ENCODE results near the gene CYS1. TPM values are rescaled to one million over a fixed set of nuclear protein-coding genes. Genes with fewer than 3 reads are reported as not detected.

CYS1 gene
- total RNA-seq, 1 experiment from 2014 or later = 1.2 TPM

DNA sequence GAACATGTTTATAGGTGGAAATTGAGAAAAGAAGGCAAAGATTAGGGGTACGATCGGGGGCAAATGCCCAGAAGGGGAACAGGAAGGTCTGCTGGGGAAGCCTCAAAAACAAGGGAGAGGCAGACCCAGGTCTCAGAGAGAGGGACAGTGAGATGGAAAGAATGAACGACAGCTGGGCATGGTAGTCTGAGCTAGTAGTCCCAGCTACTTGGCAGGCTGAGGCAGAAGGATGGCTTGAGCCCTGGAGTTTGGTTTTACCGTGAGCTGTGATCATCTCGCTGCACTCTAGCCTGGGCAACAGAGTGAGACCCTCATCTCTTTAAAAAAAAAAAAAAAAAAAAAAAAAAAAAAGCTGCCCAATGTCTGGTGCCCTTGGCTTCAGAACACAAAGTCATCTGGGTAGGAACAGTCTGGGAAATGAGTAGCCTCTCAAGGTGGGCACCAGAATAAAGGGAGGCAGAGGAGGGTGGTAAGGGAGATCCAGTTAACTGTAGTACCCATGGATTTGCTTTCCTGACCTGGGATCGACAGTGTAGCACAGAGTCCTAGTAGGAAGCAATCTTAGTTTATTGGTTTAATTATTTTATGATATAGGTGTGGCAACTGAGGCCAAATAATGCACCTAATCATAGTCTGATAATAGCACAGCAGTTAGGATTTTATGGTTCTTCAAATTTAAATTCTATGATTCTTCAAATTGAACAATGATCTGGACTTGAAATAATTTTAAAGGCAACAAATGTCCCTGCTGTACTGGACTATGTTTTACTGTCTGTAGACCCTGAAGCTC lies 45.8 kb upstream of the CYS1 start:
- CTCF ChIA-PET = interaction anchor here (1.1 to 3.2 kb wide), 5 partner anchors 14 to 308 kb away, joined by 4 to 47 read pairs (median 29); no protein-coding TSS in a partner anchor
- Mint-ChIP-seq H3K27ac (peak overlapping the region; percentile 71), H3K36me3 (peaks cover 72% of the 10 kb centered on the region), H3K4me1 (peaks cover 40% of the 10 kb centered on the region), H3K4me3 (peak overlapping the region; percentile 8; the same call in 1 of the 2 replicates), H3K27me3 (ENCODE audit: low read depth) (no peaks in the 10 kb centered on the region), H3K9me3 (no peaks in the 10 kb centered on the region)
- POLR2A ChIA-PET = no interaction called here
- TF ChIP-seq ZNF138 (CRISPR knock-in tag; conservative IDR thresholded peaks at IDR 0.05) (no peak), SOX15 (CRISPR knock-in tag; IDR thresholded peaks at IDR 0.05) (no peak), ZNF423 (CRISPR knock-in tag; IDR thresholded peaks at IDR 0.05) (no peak)
- TF ChIP-seq, protein P1, sequence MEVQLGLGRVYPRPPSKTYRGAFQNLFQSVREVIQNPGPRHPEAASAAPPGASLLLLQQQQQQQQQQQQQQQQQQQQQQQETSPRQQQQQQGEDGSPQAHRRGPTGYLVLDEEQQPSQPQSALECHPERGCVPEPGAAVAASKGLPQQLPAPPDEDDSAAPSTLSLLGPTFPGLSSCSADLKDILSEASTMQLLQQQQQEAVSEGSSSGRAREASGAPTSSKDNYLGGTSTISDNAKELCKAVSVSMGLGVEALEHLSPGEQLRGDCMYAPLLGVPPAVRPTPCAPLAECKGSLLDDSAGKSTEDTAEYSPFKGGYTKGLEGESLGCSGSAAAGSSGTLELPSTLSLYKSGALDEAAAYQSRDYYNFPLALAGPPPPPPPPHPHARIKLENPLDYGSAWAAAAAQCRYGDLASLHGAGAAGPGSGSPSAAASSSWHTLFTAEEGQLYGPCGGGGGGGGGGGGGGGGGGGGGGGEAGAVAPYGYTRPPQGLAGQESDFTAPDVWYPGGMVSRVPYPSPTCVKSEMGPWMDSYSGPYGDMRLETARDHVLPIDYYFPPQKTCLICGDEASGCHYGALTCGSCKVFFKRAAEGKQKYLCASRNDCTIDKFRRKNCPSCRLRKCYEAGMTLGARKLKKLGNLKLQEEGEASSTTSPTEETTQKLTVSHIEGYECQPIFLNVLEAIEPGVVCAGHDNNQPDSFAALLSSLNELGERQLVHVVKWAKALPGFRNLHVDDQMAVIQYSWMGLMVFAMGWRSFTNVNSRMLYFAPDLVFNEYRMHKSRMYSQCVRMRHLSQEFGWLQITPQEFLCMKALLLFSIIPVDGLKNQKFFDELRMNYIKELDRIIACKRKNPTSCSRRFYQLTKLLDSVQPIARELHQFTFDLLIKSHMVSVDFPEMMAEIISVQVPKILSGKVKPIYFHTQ (CRISPR knock-in tag; IDR thresholded peaks at IDR 0.05) = no peak
- TF ChIP-seq, protein P2, sequence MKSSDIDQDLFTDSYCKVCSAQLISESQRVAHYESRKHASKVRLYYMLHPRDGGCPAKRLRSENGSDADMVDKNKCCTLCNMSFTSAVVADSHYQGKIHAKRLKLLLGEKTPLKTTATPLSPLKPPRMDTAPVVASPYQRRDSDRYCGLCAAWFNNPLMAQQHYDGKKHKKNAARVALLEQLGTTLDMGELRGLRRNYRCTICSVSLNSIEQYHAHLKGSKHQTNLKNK (CRISPR knock-in tag; IDR thresholded peaks at IDR 0.05) = no peak
- ATAC-seq = no peak
- no peak for DNase-seq (ENCODE audit: low spot score)

DNA sequence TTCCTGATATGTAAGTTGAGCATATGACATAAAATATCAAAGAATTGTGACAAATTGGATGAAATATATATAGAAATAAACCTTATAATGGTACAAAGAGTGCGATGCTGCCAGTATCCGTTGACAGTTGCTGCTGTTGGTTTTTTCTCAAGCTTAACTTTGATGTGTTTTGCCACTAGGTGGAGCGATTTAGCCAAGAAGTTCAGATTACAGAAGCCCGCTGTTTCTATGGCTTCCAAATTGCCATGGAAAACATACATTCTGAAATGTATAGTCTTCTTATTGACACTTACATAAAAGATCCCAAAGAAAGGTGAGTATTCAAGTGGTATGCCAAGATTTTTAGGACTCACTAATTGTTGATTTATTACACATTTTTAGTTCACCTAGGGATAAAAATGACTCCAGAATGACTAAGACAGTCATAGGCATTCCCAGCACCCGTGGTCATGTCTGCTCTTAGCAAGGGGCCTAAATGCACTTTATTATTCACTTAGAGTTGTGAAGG lies 44.4 kb upstream of the CYS1 start:
- CTCF ChIA-PET = interaction anchor here (0.5 to 3.2 kb wide), 25 partner anchors 8 to 322 kb away, joined by 3 to 47 read pairs (median 4); partner anchors contain the start of genes CYS1 and HPCAL1
- H3K9me3 Mint-ChIP-seq = no peaks in the 10 kb centered on the region
- POLR2A ChIA-PET = interaction anchor here (0.8 kb wide), 1 partner anchor 310 kb away, joined by 3 read pairs; no protein-coding TSS in a partner anchor
- no peak overlapping the region for H3K27ac Mint-ChIP-seq
- no peak for DNase-seq (ENCODE audit: low spot score)
- peaks cover 36% of the 10 kb centered on the region for H3K4me1 Mint-ChIP-seq
- H3K36me3 Mint-ChIP-seq = peaks cover 61% of the 10 kb centered on the region
- TF ChIP-seq, protein P3, sequence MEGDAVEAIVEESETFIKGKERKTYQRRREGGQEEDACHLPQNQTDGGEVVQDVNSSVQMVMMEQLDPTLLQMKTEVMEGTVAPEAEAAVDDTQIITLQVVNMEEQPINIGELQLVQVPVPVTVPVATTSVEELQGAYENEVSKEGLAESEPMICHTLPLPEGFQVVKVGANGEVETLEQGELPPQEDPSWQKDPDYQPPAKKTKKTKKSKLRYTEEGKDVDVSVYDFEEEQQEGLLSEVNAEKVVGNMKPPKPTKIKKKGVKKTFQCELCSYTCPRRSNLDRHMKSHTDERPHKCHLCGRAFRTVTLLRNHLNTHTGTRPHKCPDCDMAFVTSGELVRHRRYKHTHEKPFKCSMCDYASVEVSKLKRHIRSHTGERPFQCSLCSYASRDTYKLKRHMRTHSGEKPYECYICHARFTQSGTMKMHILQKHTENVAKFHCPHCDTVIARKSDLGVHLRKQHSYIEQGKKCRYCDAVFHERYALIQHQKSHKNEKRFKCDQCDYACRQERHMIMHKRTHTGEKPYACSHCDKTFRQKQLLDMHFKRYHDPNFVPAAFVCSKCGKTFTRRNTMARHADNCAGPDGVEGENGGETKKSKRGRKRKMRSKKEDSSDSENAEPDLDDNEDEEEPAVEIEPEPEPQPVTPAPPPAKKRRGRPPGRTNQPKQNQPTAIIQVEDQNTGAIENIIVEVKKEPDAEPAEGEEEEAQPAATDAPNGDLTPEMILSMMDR (IDR thresholded peaks at IDR 0.05) = peak; percentile 40
- TF ChIP-seq, protein P4, sequence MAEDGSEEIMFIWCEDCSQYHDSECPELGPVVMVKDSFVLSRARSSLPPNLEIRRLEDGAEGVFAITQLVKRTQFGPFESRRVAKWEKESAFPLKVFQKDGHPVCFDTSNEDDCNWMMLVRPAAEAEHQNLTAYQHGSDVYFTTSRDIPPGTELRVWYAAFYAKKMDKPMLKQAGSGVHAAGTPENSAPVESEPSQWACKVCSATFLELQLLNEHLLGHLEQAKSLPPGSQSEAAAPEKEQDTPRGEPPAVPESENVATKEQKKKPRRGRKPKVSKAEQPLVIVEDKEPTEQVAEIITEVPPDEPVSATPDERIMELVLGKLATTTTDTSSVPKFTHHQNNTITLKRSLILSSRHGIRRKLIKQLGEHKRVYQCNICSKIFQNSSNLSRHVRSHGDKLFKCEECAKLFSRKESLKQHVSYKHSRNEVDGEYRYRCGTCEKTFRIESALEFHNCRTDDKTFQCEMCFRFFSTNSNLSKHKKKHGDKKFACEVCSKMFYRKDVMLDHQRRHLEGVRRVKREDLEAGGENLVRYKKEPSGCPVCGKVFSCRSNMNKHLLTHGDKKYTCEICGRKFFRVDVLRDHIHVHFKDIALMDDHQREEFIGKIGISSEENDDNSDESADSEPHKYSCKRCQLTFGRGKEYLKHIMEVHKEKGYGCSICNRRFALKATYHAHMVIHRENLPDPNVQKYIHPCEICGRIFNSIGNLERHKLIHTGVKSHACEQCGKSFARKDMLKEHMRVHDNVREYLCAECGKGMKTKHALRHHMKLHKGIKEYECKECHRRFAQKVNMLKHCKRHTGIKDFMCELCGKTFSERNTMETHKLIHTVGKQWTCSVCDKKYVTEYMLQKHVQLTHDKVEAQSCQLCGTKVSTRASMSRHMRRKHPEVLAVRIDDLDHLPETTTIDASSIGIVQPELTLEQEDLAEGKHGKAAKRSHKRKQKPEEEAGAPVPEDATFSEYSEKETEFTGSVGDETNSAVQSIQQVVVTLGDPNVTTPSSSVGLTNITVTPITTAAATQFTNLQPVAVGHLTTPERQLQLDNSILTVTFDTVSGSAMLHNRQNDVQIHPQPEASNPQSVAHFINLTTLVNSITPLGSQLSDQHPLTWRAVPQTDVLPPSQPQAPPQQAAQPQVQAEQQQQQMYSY (CRISPR knock-in tag; IDR thresholded peaks at IDR 0.05) = no peak
- H3K27me3 Mint-ChIP-seq (ENCODE audit: low read depth) = no peaks in the 10 kb centered on the region
- ATAC-seq = no peak
- H3K4me3 Mint-ChIP-seq = peak overlapping the region; percentile 91

DNA sequence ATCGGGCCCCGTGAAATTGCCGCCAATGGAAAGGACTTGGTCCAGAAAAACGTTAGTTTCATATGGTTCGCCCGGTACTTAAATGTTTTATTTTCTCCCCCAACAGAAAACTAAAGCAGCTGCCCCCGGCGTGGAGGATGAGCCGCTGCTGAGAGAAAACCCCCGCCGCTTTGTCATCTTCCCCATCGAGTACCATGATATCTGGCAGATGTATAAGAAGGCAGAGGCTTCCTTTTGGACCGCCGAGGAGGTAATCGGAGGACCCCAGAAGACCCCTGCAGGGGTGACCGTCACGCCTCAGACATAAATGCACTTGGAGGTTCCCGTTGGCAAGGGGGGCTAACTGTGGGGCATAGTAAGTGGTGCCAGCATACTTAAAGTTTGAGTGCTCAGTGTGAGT lies 43.1 kb upstream of the CYS1 start:
- H3K27ac Mint-ChIP-seq = peak overlapping the region; percentile 17; the same call in 1 of the 2 replicates
- H3K36me3 Mint-ChIP-seq = peaks cover 48% of the 10 kb centered on the region
- H3K9me3 Mint-ChIP-seq = no peaks in the 10 kb centered on the region
- H3K27me3 Mint-ChIP-seq (ENCODE audit: low read depth) = no peaks in the 10 kb centered on the region; the same call in 1 of the 2 replicates
- peaks cover 36% of the 10 kb centered on the region for H3K4me1 Mint-ChIP-seq
- POLR2A ChIA-PET = interaction anchor here (0.6 kb wide), 1 partner anchor 295 kb away, joined by 4 read pairs; no protein-coding TSS in a partner anchor
- ATAC-seq (no peak), DNase-seq (ENCODE audit: low spot score) (no peak)
- H3K4me3 Mint-ChIP-seq = peak overlapping the region; percentile 91
- CTCF ChIA-PET = interaction anchor here (1.7 to 3.2 kb wide), 6 partner anchors 10 to 324 kb away, joined by 6 to 47 read pairs (median 20); partner anchors contain the start of gene HPCAL1
- no peak for TF ChIP-seq ZNF263 (CRISPR knock-in tag; IDR thresholded peaks at IDR 0.05; ENCODE audit: low read depth)
- TF ChIP-seq, protein P3 (IDR thresholded peaks at IDR 0.05) = no peak
- TF ChIP-seq, protein P5, sequence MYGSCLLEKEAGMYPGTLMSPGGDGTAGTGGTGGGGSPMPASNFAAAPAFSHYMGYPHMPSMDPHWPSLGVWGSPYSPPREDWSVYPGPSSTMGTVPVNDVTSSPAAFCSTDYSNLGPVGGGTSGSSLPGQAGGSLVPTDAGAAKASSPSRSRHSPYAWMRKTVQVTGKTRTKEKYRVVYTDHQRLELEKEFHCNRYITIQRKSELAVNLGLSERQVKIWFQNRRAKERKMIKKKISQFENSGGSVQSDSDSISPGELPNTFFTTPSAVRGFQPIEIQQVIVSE (CRISPR knock-in tag; IDR thresholded peaks at IDR 0.05; ENCODE audit: borderline replicate concordance) = no peak
- TF ChIP-seq ZNF121 (CRISPR knock-in tag; IDR thresholded peaks at IDR 0.05) = no peak
- no peak for TF ChIP-seq GRHL2 (CRISPR knock-in tag; IDR thresholded peaks at IDR 0.05; ENCODE audit: insufficient replicate concordance, severe bottlenecking)
- no peak for TF ChIP-seq TP53 (CRISPR knock-in tag; IDR thresholded peaks at IDR 0.05)
- TF ChIP-seq JUN (CRISPR knock-in tag; IDR thresholded peaks at IDR 0.05) = no peak
- no peak for TF ChIP-seq ELF4 (CRISPR knock-in tag; IDR thresholded peaks at IDR 0.05; ENCODE audit: low read depth)
